Skeletal muscle satellite cell (primary cell): Measurements from ENCODE around the gene ADAM22.

Experiments
- H3K27me3 ChIP-seq: 2 replicates; pipeline ENCODE4 v1.7.0; 2013; ENCODE audit warnings: low read length; ENCODE audit not compliant: control insufficient read depth, insufficient read depth
- H3K36me3 ChIP-seq: 2 replicates; pipeline ENCODE4 v1.7.0; 2013; ENCODE audit warnings: mild to moderate bottlenecking, control low read depth, low read length; ENCODE audit not compliant: insufficient read depth
- H3K4me1 ChIP-seq: 2 replicates; pipeline ENCODE4 v1.7.0; 2013; ENCODE audit warnings: low read length; ENCODE audit not compliant: control insufficient read depth, insufficient read depth
- H3K4me2 ChIP-seq: 2 replicates; pipeline ENCODE4 v1.7.0; 2013; ENCODE audit warnings: mild to moderate bottlenecking, low read length
- H3K4me3 ChIP-seq: 2 replicates; pipeline ENCODE4 v1.7.0; 2013; ENCODE audit warnings: low read length
- H3K9ac ChIP-seq: 2 replicates; pipeline ENCODE4 v1.7.0; 2013; ENCODE audit warnings: mild to moderate bottlenecking, low read depth, low read length, moderate library complexity
- H3K9me3 ChIP-seq: replicated peaks from 2 replicates; pipeline ENCODE4 v1.7.0; 2013; ENCODE audit warnings: mild to moderate bottlenecking, control low read depth, low read length

Gene ADAM22

GRCh38 chr7:88042157-88042556, 108.1 kb downstream of the ADAM22 start:
- no peaks in the 10 kb centered on the region for H3K4me1 ChIP-seq
- H3K9me3 ChIP-seq = no peaks in the 10 kb centered on the region
- H3K4me3 ChIP-seq = no peak overlapping the region
- H3K9ac ChIP-seq = no peak overlapping the region
- H3K27me3 ChIP-seq = no peaks in the 10 kb centered on the region
- no peaks in the 10 kb centered on the region for H3K36me3 ChIP-seq
- no peak overlapping the region for H3K4me2 ChIP-seq

- Histone ChIP-seq H3K27me3 (no peaks in the 10 kb centered on the region), H3K4me1 (no peaks in the 10 kb centered on the region), H3K9ac (no peak overlapping the region), H3K9me3 (no peaks in the 10 kb centered on the region), H3K4me3 (no peak overlapping the region), H3K4me2 (no peak overlapping the region), H3K36me3 (no peaks in the 10 kb centered on the region)
Measured at GRCh38 chr7:88042803-88043202, 108.8 kb downstream of the ADAM22 start.

DNA sequence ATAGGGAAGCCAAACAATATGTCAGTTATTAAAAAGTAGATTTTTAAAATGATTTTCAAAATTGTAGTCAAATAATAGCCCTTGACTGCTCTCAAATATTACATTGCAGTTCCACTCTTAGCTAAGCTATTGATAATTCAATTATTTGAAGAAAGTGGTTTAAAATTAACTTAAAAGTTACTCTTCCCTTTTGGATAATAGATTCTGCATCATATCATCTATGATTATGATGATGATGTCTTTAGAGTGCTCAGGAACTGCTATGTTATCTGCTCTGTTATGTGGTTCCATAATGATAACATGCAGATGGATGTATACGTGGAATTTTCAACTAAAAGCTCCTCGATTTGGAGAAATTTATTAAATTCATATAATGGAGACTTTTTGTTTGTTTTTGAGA, 110.0 kb downstream of the ADAM22 start:
- no peaks in the 10 kb centered on the region for H3K36me3 ChIP-seq

DNA sequence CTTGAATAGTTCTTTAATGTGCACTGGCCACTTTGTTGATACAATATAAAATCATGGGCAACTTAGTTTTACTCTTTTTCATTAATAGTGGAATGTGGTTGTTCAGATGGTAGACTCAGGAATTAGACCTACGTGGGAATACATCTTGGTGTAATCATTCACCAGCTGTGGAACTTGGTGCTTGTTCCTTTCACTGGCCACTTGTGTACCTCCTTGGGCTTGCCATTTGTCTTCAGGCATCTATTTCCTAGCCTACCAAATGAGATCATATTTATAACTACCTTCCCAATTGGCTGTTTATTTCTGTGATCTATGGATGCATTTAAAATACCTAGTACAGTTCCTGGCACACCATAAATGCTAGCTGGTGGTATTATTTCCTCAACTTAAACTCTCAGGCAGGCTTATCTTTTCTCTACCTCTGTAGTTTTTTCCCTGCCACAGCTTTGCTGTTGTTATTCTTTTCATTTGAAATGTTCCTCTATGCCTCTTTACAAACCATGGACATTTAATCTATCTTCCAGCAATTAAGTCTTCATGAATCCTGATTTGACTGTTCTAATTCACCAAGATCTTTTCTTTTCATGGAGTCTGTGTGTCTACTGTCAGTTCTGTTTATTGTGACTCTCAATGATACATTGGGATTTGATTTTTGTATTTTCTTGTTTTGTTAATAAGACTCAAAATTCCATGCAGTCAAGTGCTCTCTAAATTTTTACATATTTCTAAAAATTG, 113.0 kb downstream of the ADAM22 start:
- Histone ChIP-seq H3K27me3 (no peaks in the 10 kb centered on the region), H3K9ac (no peak overlapping the region), H3K4me3 (no peak overlapping the region), H3K4me1 (no peaks in the 10 kb centered on the region), H3K9me3 (no peaks in the 10 kb centered on the region), H3K36me3 (no peaks in the 10 kb centered on the region), H3K4me2 (no peak overlapping the region)

More for the DNA sequence above, 110.0 kb downstream of the ADAM22 start:
- Histone ChIP-seq H3K4me3 (no peak overlapping the region), H3K27me3 (no peaks in the 10 kb centered on the region), H3K9me3 (no peaks in the 10 kb centered on the region), H3K9ac (no peak overlapping the region), H3K4me1 (no peaks in the 10 kb centered on the region), H3K4me2 (no peak overlapping the region)

DNA sequence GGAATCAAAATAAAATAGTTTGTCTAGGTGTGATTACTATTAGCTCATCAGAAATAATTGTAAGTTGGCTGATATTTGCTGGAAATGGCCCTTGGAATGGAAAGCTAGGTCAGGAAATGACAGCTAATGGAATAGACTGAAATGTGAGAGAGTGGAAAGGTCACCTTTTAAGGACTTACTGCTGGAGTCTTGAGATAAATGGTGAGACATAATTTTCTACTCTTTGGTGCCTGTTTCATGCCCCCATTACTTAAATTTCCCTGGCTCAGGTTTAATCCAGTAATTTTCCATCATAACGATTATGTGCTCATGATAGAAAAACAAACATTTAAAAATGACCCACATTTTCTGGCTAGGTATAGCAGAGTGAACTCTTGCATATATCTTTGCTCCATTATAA, 123.6 kb downstream of the ADAM22 start:
- Histone ChIP-seq H3K4me1 (no peaks in the 10 kb centered on the region), H3K36me3 (no peaks in the 10 kb centered on the region), H3K4me3 (no peak overlapping the region), H3K9me3 (no peaks in the 10 kb centered on the region), H3K9ac (no peak overlapping the region), H3K4me2 (no peak overlapping the region), H3K27me3 (no peaks in the 10 kb centered on the region)

DNA sequence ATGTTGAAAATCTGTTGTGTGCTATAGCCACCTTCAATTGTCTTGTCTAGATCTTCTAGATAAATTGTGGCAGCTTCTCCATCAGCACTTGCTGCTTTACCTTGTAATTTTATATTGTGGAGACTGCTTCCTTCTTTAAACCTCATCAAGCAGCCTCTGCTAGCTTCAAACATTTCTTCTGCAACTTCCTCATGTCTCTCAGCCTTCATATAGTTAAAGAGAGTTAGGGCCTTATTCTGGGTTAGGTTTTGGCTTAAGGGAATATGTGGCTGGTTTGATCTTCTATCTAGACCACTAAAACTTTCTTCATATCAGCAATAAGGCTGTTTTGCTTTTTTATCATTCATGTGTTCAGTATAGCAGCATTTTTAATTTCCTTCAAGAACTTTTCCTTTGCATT, 128.2 kb downstream of the ADAM22 start:
- no peaks in the 10 kb centered on the region for H3K36me3 ChIP-seq
- no peaks in the 10 kb centered on the region for H3K4me1 ChIP-seq
- no peaks in the 10 kb centered on the region for H3K27me3 ChIP-seq
- H3K4me2 ChIP-seq = no peak overlapping the region
- H3K4me3 ChIP-seq = no peak overlapping the region
- no peaks in the 10 kb centered on the region for H3K9me3 ChIP-seq
- no peak overlapping the region for H3K9ac ChIP-seq

DNA sequence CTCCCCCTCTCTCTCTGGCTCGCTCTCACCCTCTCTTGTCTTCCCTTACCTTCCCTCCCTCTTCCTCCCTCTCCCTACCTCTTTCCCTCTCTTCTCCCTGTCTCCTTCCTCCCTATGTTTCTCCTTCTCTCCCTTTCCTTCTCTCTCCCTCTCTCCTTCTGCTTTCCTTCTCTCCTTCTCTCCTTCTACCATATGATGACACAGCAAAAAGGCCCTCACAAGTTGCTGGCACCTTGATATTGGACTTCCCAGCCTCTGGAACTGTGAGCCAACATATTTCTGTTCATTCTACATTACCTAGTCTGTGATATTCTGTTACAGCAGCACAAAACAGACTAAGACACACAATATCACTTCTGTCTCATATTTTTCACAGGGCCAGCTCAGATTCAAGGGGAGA, 135.0 kb downstream of the ADAM22 start:
- Histone ChIP-seq H3K4me1 (no peaks in the 10 kb centered on the region), H3K4me2 (no peak overlapping the region), H3K9ac (no peak overlapping the region), H3K9me3 (no peaks in the 10 kb centered on the region), H3K4me3 (no peak overlapping the region), H3K36me3 (no peaks in the 10 kb centered on the region), H3K27me3 (no peaks in the 10 kb centered on the region)

DNA sequence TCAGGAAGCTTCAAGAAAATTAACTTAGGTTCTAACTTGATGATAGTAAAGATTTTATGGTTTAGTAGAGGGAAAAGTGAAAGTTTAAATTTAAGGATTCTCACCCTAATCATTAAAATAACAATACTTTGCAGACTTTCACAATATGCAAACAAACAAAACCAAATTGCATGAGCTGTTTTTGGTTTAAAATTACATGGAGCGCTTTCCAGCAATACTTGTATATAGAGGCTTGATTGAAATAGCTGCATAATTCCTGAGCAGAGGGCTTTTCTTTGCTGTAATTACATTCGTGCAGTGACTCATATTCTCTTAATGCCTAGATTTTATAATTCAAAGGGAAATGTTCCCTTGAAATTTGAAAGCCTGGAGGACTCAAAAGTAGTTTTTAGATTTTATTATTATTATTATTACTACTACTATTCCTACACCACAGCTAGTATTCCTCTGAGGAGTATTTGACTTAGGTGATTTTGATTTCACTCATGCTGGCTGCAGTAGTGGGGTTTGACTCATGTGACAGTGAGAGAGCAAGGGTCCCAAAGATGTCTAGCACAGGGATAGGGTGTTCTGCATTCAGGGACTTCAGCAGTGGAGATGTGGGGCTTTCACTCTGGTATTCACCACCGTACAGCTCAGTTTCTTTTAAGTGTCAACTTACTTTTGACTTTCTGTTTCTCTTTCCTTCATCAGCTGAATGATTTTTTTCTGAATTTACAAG, 138.1 kb downstream of the ADAM22 start:
- H3K27me3 ChIP-seq = no peaks in the 10 kb centered on the region
- H3K36me3 ChIP-seq = no peaks in the 10 kb centered on the region
- no peak overlapping the region for H3K4me2 ChIP-seq
- no peak overlapping the region for H3K9ac ChIP-seq
- H3K4me1 ChIP-seq = no peaks in the 10 kb centered on the region
- no peaks in the 10 kb centered on the region for H3K9me3 ChIP-seq
- no peak overlapping the region for H3K4me3 ChIP-seq

GRCh38 chr7:88072715-88073055, 138.6 kb downstream of the ADAM22 start:
- Histone ChIP-seq H3K9me3 (no peaks in the 10 kb centered on the region), H3K4me1 (no peaks in the 10 kb centered on the region), H3K4me3 (no peak overlapping the region), H3K36me3 (no peaks in the 10 kb centered on the region), H3K9ac (no peak overlapping the region), H3K27me3 (no peaks in the 10 kb centered on the region), H3K4me2 (no peak overlapping the region)

- no peaks in the 10 kb centered on the region for H3K36me3 ChIP-seq
- no peak overlapping the region for H3K4me2 ChIP-seq
- no peaks in the 10 kb centered on the region for H3K9me3 ChIP-seq
- H3K9ac ChIP-seq = no peak overlapping the region
- no peaks in the 10 kb centered on the region for H3K27me3 ChIP-seq
- H3K4me3 ChIP-seq = no peak overlapping the region
- no peaks in the 10 kb centered on the region for H3K4me1 ChIP-seq
Measured at GRCh38 chr7:88073626-88074025, 139.6 kb downstream of the ADAM22 start.

GRCh38 chr7:88075216-88075615, 141.2 kb downstream of the ADAM22 start:
- Histone ChIP-seq H3K36me3 (no peaks in the 10 kb centered on the region), H3K4me3 (no peak overlapping the region), H3K4me1 (no peaks in the 10 kb centered on the region), H3K9ac (no peak overlapping the region), H3K27me3 (no peaks in the 10 kb centered on the region), H3K4me2 (no peak overlapping the region), H3K9me3 (no peaks in the 10 kb centered on the region)

GRCh38 chr7:88083883-88084282, 149.8 kb downstream of the ADAM22 start:
- no peaks in the 10 kb centered on the region for H3K9me3 ChIP-seq
- H3K27me3 ChIP-seq = no peaks in the 10 kb centered on the region
- no peaks in the 10 kb centered on the region for H3K4me1 ChIP-seq
- no peaks in the 10 kb centered on the region for H3K36me3 ChIP-seq
- no peak overlapping the region for H3K9ac ChIP-seq
- no peak overlapping the region for H3K4me3 ChIP-seq
- no peak overlapping the region for H3K4me2 ChIP-seq
